IPS-15b (cell line): ENCODE measurements around the gene FSTL3.

Source experiments
- H3K27me3 ChIP-seq: one replicate; pipeline ENCODE4 v1.6.1; 2013; ENCODE audit warnings: low read length; ENCODE audit not compliant: control insufficient read depth, insufficient read depth
- H3K36me3 ChIP-seq: one replicate; pipeline ENCODE4 v1.6.1; 2013; ENCODE audit warnings: low read length; ENCODE audit not compliant: control insufficient read depth, insufficient read depth
- H3K4me1 ChIP-seq: one replicate; pipeline ENCODE4 v1.6.1; 2013; ENCODE audit warnings: mild to moderate bottlenecking, low read length; ENCODE audit not compliant: control insufficient read depth, insufficient read depth
- H3K4me3 ChIP-seq: one replicate; pipeline ENCODE4 v1.5.1; 2013; ENCODE audit warnings: low read depth, low read length
- H3K9ac ChIP-seq: one replicate; pipeline ENCODE4 v1.6.1; 2013; ENCODE audit warnings: low read depth, mild to moderate bottlenecking, low read length
- H3K9me3 ChIP-seq: one replicate; pipeline ENCODE4 v1.6.1; 2013; ENCODE audit warnings: mild to moderate bottlenecking, low read length; ENCODE audit not compliant: control insufficient read depth, insufficient read depth

The FSTL3 gene

DNA sequence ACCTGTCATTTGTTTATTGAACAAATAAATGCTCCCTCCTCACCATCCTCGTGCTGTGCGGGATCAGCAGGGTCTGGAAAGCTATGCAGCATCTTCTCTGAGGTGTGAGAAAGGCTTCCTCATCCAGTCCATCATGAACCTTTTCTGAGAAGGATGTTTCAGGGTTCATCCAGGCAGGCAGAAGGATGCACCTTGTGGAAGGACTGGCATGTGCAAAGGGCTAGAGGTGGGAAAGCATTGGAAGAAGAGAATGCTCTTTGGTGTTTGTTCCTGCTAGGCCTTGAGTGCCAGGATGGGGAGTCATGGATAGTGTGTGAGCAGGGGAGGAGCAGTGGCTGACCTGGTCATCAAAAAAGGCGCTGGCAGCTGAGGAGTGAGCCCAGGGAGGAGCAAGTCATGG, 39.2 kb downstream of the FSTL3 start:
- no peak overlapping the region for H3K9ac ChIP-seq
- peaks cover 8% of the 10 kb centered on the region for H3K4me1 ChIP-seq
- H3K4me3 ChIP-seq: no peak overlapping the region
- H3K9me3 ChIP-seq: no peaks in the 10 kb centered on the region
- H3K27me3 ChIP-seq: no peaks in the 10 kb centered on the region
- H3K36me3 ChIP-seq: no peaks in the 10 kb centered on the region

DNA sequence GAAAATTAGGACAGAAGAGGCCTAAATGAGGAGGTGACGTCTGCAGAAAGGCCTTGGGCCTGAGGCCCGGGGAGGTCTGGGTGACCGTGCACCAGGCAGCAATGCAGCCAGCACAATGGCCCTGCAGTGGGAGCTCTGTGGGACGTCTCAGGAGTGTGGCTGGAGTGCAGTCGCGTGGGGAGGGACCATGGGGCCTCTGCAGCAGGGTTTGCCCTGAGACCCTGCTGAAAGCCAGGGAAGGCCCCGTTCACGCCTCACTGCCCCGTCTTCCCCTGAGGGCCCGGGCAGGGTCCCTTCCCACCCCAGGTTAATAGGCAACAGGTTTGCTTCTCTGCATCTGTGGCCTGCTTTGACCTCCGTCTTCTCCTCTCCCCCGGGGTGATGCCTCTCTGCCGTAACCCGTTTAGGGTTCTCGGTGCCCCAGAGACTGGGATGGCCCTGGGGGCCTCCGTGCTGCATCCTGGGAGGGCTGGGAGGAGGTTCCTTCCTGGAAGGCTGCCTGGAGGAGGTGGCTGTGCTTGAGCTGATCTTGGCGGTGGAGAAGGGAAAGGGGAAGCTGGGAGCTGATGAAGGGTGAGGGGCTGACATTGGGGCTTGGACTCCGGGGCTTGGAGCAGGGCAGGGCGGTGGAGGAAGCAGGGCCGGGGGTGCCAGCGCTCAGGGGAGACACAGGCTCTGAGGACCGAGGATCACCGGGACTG, 42.2 kb downstream of the FSTL3 start:
- H3K4me1 ChIP-seq: peaks cover 3% of the 10 kb centered on the region
- H3K9me3 ChIP-seq: no peaks in the 10 kb centered on the region
- no peaks in the 10 kb centered on the region for H3K27me3 ChIP-seq
- H3K4me3 ChIP-seq: no peak overlapping the region
- H3K36me3 ChIP-seq: no peaks in the 10 kb centered on the region
- no peak overlapping the region for H3K9ac ChIP-seq

DNA sequence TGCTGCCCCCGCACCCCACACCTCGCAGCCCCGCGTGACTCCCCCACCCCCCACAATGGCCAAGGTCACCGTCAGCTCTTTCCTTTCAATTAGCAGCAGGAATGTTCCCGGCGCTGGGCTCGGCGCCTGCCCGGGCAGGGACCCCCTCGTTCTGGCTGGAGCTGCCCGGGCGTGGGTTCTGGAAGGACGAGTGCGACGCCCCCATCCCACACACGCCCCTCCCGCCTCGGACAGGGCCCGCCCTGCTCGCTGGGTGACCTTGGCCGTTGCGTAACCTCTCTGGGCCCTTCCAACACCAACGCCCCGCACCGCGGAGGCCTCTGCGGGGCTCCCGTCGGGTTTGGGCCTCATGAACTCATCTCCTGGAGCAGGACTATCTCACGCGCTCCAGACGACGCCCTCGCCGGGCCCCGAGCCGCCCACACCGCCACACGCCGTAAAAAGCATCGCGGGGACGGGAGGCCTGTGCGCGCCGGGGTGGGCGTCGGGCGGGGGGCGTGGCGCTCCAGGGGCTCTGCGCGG, 42.9 kb downstream of the FSTL3 start:
- H3K4me1 ChIP-seq: peaks cover 3% of the 10 kb centered on the region
- no peaks in the 10 kb centered on the region for H3K9me3 ChIP-seq
- H3K36me3 ChIP-seq: no peaks in the 10 kb centered on the region
- no peak overlapping the region for H3K4me3 ChIP-seq
- H3K9ac ChIP-seq: no peak overlapping the region
- H3K27me3 ChIP-seq: no peaks in the 10 kb centered on the region

DNA sequence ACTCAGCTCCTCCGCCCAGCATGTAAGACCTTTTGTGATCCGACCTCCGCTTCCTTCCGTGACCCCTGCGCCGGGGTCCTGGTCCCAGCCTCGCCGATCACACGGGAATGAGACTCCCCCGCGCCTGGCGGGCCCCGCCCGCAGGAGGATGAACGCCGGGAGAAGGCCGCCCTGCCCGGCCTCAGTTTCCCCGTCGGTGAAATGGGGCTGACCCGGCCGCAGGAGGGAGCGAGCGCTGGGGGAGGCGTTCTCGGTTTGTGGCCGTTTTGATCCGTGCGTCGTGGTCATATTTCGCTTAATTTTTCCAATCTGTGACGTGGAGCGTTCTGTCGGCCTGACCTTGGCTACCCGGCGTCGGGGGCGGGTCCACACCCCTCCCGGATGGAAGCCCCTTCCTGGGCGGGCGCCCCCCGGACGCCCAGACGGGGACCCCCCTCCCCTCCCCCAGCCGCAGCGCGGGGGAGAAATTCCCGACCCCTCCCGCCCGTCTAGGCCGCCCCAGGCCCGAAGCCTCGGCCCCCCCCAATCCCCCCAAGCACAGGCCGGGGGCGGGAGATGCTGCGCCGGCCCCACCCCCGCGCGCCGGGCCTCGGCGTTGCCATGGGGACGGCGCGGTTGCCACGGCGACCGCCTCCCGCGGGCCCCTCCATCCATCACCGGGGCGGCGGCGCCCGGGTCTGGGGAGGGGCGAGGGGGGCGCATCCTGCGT, 43.6 kb downstream of the FSTL3 start:
- no peak overlapping the region for H3K9ac ChIP-seq
- H3K4me1 ChIP-seq: peaks cover 3% of the 10 kb centered on the region
- H3K36me3 ChIP-seq: no peaks in the 10 kb centered on the region
- H3K4me3 ChIP-seq: no peak overlapping the region
- no peaks in the 10 kb centered on the region for H3K9me3 ChIP-seq
- no peaks in the 10 kb centered on the region for H3K27me3 ChIP-seq

DNA sequence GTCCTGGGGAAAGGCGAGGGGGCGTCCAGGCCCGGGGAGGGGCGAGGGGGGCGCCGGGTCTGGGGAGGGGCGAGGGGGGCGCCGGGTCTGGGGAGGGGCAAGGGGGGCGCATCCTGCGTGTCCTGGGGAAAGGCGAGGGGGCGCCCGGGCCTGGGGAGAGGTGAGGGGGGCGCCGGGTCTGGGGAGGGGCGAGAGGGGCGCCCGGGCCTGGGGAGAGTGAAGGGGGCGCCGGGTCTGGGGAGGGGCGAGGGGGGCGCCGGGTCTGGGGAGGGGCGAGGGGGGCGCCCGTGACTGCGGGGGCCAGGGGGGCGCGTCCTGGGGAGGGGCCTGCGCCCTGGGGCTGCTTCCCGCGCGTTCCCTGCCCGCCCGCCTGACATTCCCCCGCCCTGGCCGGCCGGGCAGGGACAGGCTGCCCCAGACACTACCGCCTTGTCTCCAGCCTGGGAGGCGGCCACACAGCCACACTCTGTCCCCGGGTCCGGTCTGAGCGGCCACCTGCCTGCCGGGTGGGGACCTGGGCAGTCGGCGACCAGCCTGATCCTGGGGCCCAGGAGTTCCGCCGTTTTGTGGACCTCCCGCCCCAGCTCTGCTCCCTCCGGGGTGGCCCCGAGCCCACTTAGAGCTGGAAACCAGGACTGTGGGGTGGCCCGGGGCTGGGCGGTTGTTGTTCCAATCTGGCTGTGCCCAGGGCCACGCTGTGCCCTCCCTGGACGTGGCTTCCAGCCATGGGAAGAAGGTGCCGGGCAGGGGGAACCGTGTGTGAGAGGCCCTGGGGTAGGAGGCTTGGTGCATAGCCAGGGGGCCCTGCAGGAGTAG, 44.4 kb downstream of the FSTL3 start:
- Histone ChIP-seq H3K4me1 (peaks cover 3% of the 10 kb centered on the region), H3K9me3 (no peaks in the 10 kb centered on the region), H3K4me3 (no peak overlapping the region), H3K9ac (no peak overlapping the region), H3K27me3 (no peaks in the 10 kb centered on the region), H3K36me3 (no peaks in the 10 kb centered on the region)

- Histone ChIP-seq H3K36me3 (no peaks in the 10 kb centered on the region), H3K4me1 (peaks cover 3% of the 10 kb centered on the region), H3K9me3 (no peaks in the 10 kb centered on the region), H3K27me3 (no peaks in the 10 kb centered on the region), H3K9ac (no peak overlapping the region), H3K4me3 (no peak overlapping the region)
These were observed 46.4 kb downstream of the FSTL3 start for GRCh38 chr19:722553-723101.

- H3K9ac ChIP-seq: no peak overlapping the region
- no peaks in the 10 kb centered on the region for H3K27me3 ChIP-seq
- no peak overlapping the region for H3K4me3 ChIP-seq
- H3K9me3 ChIP-seq: no peaks in the 10 kb centered on the region
- no peaks in the 10 kb centered on the region for H3K36me3 ChIP-seq
- H3K4me1 ChIP-seq: peaks cover 3% of the 10 kb centered on the region
These were observed 47.1 kb downstream of the FSTL3 start for GRCh38 chr19:723247-723646.

GRCh38 chr19:723714-724113, 47.5 kb downstream of the FSTL3 start:
- no peak overlapping the region for H3K4me3 ChIP-seq
- H3K9me3 ChIP-seq: no peaks in the 10 kb centered on the region
- H3K9ac ChIP-seq: no peak overlapping the region
- H3K36me3 ChIP-seq: no peaks in the 10 kb centered on the region
- no peaks in the 10 kb centered on the region for H3K4me1 ChIP-seq
- no peaks in the 10 kb centered on the region for H3K27me3 ChIP-seq

GRCh38 chr19:725461-726089, 49.4 kb downstream of the FSTL3 start:
- H3K36me3 ChIP-seq: no peaks in the 10 kb centered on the region
- H3K4me3 ChIP-seq: no peak overlapping the region
- H3K27me3 ChIP-seq: no peaks in the 10 kb centered on the region
- H3K9ac ChIP-seq: no peak overlapping the region
- H3K4me1 ChIP-seq: no peaks in the 10 kb centered on the region
- H3K9me3 ChIP-seq: no peaks in the 10 kb centered on the region

DNA sequence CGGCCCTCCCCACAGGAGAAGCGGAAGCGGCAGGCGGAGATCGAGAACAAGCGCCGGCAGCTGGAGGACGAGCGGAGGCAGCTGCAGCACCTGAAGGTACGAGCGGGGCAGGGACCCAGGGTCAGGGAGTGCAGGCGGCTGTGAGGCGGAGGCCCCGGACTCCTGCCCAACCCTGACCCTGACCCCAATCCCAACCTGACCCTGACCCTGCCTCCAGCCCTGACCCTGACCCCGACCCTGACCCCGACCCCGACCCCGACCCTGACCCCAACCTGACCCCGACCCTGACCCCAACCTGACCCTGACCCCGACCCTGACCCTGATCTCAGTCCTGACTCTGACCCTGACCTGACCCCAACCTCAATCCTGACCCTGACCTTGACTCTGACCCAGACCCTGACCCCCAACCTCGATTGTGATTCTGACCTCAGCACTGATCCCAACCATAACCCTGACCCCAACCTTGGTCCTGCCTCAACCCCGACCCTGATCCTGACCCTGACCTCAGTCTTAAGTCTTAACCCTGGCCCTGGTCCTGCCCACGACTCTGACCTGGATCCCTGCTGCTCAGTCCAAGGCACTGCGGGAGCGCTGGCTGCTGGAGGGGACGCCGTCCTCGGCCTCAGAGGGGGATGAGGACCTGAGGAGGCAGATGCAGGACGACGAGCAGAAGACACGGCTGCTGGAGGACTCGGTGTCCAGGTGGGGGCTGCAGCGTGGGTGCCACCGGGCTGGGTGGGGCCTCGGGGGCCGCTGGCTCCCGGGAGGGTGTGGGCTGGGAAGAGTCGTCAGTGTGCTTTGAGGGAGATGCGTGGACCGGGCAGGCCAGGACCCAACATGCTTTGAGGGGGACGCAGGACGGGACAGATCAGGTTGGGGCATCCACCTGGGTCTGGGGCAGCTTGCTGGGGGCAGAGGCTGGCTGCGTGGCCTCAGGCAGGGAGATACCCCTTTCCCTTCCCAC, 51.1 kb downstream of the FSTL3 start:
- Histone ChIP-seq H3K36me3 (no peaks in the 10 kb centered on the region), H3K4me1 (no peaks in the 10 kb centered on the region), H3K9me3 (no peaks in the 10 kb centered on the region), H3K9ac (no peak overlapping the region), H3K4me3 (no peak overlapping the region), H3K27me3 (no peaks in the 10 kb centered on the region)
